HG02798 (cell line): Measurements from ENCODE around the gene LGALS3BP.
"Not testable (repeated sequence)": the region's sequence is repeated elsewhere in the genome, so short reads cannot be mapped to it uniquely, and the experiment has no call there.

Experiments used
- ATAC-seq: cut with Tn5 transposase; IDR thresholded peaks from one replicate; pipeline ENCODE4 v1.9.1; 2021; ENCODE audit warnings: mild to moderate bottlenecking; ENCODE audit not compliant: unreplicated experiment, poor library complexity

LGALS3BP gene

DNA sequence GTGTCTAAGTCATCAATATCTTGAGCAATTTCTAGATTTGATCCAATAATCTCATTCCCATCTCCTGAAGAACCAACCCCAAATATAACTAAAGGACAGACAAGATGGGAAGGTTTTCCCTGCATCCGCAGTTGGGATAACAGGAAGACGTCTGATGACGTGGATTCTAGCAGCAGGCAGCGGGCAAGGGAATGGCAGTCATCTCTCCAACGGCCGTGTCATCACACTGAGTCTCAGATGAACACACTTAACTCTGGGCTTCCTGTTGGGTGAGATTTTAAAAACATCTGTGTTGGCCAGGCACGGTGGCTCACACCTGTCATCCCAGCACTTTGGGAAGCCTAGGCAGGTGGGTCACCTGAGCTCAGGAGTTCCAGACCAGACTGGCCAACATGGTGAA lies 33.6 kb downstream of the LGALS3BP start:
- no peak for ATAC-seq

DNA sequence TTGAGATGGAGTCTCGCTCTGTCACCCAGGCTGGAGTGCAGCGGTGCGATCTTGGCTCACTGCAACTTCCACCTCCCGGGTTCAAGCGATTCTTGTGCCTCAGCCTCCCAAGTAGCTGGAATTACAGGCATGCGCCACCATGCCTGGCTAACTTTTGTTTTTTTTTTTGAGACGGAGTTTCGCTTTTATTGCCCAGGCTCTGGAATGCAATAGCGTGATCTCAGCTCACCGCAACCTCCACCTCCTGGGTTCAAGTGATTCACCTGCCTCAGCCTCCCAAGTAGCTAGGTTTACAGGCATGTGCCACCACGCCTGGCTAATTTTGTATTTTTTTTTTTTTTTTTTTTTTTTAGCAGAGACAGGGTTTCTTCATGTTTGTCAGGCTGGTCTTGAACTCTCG lies 34.3 kb downstream of the LGALS3BP start:
- not testable (repeated sequence) for ATAC-seq

DNA sequence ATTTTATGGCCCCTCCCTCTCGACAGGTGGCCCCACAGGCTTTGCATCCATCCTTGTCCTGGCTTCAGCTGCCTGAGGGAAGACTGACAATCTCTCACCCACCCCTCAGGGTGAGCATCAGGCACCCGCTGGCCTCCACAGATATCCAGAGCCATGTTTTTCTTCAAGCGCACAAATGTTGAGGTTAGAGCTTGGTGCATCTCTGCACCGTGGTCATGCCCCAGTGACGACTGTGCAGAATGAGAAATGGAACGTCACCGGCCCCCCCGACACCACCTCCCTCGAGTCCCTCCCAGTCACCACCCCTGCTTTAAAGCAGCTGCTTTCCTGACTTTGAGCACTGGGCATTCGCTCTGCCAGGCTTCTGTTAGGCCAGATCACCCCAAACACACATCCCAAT lies 34.8 kb downstream of the LGALS3BP start:
- ATAC-seq = no peak

DNA sequence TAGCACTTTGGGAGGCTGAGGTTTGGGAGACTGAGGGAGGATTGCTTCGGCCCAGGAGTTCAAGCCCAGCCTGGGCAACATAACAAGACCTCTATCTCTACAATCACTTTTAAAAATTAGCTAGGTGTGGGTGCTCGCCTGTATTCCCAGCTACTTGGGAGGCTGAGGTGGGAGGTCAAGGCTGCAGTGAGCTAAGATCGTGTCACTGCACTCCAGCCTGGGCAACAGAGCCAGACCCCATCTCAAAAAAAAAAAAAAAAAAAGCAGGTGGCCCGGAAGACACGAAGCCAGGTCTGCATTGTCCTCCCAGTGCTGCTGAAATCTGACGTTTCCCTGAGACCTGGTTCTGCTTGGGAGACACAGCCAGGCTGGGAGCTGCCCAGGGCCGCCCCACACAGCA lies 35.7 kb downstream of the LGALS3BP start:
- ATAC-seq = no peak

DNA sequence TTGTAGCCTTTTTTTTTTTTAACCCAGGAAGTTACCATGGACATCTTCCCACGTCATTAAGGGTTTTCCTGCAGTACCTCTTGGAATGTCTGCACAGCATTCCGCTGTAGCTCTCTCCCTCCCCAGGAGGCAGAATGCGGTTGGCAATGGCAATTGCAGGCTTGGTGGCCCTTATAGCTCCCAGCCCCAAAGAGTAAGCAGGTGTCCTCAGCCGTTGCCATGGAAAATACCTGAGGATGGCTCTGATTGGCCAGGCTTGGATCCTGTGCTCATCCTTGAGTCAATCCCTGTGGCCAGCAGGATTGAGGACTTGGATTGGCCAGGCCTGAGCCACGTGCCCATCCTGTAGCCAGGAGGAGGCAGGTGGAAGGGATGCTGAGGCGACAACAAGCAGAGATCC lies 39.0 kb downstream of the LGALS3BP start:
- ATAC-seq = no peak

DNA sequence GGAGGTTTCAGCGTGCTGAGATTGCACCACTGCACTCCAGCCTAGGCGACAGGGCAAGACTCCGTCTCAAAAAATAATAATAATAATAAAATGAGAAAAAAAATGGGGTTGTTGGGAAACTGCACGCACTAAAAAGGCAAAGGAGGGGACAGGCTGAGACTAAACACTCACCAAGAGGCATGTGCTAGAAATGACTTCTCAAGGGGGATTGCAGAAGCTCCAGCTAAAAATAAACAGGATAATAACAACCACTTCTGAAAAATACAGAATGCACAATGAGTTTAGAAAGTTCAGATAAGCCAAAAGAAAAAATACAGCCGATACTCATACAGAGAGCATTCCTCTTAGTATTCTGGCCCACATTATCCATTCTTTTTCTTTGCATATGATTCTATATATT lies 39.5 kb downstream of the LGALS3BP start:
- no peak for ATAC-seq

DNA sequence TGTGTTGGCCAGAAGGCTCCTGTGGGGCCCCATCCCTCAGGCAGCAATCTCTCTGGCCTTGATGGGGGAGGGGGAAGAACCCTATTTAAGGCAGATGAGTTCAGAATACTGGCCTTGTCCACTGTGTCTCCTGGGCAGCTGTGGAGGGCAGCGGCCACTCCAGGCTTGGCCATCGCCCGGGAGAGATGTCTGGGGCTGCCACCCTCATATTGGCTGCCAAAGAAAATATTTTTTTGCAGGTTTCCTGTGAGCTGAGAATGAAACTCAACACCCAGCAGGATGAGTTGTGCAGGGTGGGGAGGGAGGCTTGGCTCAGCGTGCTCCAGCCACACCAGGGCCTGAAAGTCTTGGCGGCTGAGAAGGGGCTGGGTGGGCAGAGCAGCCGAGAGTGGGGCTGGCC lies 40.1 kb downstream of the LGALS3BP start:
- ATAC-seq = no peak

DNA sequence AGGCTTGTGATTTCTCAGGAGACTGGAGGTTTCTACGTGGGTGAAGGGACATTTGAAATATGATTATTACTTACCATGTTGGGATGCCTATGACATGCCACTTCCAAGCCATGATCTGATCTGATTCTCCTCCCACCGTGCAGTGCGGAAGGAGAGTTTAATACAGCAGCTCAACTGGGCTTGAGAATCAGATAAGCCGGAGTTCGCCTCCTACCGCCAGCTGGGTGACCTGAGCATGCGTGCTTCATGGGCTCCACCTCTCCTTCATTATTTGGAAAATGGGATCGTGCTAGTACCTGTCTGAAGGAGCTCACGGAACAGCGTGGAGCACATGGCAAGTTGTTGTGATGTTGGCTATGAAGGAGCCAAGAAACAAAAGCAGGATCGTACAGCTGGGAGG lies 42.2 kb downstream of the LGALS3BP start:
- no peak for ATAC-seq

DNA sequence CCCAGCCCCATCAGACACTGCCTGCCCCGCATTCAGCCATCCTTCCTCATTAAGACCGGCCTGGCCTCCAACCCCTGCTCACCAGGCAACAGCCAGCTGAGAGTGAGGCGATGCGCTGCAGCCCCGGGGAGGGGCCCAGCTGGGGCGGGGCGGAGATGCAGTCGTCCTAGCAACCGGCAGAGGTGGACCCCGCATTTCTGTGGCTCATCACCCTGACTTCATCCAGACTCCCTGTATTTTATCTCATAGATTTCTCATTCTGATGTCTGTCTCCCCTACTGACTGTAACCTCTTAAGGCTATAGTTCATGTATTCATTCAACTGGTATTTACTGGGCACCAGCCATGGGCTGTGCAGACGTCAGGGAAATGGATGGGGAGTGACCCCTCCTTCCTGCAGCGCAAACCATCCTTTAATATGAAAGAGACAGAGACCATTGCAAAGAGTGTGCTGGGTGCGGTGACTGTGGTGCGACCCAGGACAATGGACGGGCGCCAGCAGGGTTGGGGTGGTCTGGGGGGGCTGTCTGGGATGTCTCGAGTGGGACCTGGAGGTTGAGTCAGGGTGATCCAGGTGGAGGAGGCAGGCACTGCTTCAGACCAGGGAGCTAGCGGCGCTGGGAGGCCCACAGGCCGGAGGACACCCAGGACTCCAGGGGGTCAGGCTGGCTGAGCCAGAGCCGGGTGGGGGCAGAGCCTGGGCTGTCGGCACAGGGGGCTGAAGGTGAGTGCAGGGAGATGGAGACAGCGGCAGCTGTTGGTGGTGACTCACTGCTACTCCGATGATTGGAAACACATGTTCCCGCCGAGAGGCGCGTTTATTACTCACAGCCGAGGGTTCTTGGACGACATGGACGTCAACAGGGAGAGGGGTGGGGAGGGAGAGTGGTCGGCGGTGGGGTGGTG lies 44.1 kb downstream of the LGALS3BP start:
- no peak for ATAC-seq

DNA sequence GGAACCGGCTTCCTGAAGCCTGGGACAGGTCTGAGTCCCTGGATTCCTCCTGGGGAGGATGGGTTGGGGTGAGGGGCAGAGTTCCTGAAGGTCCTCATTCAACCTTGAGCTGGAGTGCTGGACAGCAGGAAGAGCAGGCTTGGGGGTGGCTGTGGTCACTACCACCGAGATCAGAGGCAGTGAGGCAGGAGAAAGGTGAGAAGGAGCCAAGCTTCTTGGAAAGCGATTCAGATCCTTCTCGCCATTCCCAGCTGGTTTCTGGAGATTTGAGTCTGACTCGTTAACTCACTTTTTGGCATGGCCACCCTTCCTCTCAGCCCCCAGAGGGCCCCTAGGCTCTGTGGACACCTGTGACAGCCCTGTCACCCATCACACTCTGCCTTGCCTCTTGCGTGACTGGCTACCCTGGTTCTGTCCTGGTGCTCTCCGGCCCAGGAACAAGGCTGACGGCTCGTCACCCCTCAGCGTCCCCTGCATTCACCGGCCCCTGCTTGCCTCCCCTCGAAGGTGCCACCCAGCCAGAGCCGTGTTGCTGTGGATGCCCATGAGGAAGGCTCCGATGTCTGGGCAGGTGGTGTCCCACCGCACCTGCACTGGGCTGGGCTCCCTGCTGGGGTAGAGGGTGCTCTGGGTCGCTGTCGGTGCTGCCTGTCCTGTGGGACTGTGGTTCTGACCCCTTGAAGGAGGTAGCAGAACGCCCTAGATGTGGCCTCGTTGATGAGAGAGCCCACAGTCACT lies 44.9 kb downstream of the LGALS3BP start:
- ATAC-seq = no peak

DNA sequence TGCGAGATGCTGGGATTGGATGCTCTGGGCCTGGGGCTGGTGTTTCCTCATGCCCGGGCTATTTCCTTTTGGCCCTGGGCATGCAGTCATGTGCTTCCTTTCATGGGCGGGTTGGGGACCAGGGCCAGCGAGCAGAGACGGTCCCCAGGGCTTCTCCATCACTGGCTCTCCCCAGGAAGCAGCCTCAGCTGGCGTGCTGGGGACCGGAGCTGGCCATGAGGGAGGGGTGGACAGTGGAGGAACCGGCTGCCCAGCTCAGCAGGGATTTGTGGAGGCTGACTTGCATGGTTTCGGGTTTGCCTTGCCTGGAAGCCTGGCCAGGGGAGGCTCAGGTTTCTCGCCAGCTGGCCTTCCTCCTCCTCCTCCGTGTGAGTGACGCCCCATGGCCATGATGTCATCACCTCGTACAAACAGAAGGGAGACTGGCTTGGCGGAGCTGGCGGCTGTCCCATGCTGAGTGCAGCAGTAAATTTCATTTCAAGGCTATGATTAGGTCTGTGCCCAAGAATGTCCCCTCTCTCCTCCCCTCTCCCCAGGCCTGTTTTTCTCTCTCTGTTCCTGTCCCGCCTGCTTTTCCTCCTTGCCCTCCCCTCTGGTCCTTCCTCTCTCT lies 45.7 kb downstream of the LGALS3BP start:
- no peak for ATAC-seq

DNA sequence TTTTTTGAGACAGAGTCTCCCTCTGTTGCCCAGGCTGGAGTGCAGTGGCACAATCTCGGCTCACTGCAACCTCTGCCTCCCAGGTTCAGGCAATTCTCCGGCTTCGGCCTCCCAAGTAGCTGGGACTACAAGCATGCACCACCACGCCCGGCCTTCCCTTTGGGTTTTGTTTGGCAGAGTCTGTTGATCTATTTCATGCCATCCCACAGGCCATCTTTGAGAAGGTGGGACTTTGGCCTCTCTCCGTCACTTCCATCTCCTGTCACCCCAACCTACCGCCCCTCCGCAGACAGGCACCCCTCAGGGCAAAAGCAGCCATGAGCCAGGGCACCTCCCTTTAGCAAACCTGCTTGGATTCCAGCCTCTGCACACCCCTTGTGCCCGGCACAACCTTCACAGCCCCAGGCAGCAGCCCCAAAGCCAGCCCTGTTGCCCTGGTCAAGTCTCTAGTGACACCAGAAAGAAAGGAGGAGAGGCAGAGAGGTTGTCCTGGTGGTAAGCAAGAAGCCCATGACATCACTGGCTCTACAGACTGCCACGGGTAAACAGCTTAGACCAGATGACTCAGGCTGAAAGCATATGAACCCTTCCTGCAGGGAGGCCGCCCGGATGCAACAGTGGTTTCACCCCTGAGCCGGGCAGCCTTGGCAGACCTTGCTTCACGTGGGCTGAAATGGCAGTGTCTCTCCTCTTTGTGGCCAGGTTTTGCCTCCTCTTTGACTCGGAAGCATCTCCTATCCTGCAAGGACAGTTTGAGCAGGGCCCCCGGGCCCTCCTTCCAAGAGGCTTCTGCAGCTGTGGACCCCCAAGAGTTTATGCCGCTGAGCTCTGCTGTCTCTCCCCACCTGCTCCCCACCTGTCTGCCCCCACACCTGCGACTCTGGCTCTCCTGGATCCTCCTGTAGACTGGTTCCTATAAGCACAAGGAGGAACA lies 46.4 kb downstream of the LGALS3BP start:
- peak; percentile 40 for ATAC-seq

DNA sequence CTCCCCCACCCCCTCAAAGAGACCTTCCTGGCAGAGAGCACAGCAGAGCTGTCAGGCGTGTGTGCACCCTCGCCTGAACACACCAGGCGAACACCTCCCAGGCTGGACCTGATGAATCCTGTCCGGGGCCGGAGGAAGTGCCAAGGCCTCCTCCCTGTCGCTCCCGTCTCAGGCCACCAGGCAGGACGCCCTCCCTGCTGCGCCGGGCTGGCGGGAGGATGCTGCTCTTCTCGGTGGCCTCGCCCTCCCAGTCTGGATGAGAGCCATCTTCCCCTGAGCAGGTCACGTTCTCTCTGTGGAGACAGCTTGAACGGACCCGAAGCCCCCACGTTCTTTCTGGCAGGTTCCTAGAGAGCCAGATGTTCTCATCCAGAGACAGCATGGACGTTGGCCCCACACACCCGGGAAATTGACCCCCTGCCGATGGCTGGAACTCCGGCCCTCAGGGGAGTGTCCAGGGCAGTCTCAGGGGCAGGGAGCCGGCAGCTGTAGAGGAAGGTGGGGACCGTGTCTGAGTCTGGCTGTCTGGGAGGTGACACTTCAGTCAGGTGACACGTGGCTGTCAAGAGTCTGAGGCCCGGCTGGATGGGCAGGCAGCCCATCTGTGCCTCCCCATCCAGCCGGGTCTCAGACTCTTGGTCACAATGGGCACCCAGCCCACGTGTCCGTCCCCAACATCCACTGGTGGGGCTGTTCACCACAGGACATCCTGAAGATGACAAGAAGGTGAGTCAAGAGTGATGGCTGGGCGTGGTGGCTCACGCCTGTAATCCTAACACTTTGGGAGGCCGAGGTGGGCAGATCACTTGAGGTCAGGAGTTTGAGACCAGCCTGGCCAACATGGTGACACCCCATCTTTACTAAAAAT lies 49.6 kb downstream of the LGALS3BP start:
- no peak for ATAC-seq

DNA sequence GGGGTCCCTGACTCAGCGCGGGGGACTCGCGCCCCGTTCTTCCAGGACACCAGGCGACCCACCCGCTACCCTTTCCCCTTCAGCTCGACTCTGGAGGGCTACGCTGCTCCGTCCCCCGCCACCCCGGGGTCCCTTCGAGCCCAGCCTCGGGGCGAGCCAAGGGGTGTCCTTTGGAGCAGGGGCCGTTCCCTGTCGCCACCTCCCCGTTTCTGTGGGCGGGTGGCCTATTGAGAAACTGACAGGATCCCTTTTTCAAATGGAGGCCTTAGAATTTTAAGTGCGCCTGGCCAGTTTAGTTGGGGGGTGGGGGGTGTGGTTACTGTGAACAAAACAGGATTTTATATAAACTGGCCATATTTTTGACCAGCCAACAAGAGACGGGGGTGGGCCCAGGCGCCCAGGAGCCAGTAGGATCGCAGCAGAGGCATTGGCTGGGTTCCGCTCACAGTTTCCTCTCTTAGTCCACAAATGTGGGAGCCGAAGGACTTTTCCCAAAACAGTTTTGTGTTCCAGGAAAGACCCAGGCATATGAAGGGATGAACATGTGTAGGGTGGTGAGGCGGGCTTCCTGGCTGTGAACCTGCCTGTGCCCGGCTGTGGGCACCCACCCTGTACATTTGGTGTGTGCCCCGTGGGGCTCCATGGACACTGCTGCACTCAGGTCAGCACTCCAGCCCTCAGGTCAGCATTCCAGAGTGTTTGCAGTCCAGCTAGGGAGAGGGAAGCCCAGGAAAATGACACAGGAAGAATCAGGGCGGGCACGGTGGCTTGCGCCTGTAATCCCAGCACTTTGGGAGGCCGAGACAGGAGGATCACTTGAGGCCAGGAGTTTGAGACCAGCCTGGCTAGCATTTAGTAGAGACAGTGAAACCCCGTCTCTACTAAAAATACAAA lies 53.8 kb downstream of the LGALS3BP start:
- ATAC-seq = no peak

DNA sequence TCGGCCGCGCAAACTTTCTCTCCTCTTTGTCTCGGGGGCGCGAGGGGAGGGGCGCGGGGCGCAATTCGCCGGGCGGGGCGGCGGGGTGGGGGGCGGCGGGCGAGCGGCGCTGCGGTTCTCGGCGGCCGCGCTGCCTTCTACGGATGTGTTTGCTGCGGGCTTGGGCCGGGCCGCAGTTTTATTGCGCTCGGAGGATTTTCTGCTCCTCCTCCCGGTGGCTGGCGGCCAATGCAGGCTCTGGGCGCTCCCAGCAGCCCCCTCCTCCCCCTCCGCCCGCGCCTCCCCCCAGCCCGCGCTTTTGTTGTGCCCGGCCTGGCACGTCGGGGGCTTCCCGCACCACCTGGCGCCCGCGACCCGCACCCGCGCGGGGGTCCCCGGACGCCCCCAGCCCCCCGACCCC lies 54.5 kb downstream of the LGALS3BP start, which contains the start of gene TIMP2:
TIMP2 (minus strand) TSS at position 154 of the 400 bp plus-strand sequence. CDS start 299 bp downstream, outside the sequence.
- ATAC-seq = no peak

DNA sequence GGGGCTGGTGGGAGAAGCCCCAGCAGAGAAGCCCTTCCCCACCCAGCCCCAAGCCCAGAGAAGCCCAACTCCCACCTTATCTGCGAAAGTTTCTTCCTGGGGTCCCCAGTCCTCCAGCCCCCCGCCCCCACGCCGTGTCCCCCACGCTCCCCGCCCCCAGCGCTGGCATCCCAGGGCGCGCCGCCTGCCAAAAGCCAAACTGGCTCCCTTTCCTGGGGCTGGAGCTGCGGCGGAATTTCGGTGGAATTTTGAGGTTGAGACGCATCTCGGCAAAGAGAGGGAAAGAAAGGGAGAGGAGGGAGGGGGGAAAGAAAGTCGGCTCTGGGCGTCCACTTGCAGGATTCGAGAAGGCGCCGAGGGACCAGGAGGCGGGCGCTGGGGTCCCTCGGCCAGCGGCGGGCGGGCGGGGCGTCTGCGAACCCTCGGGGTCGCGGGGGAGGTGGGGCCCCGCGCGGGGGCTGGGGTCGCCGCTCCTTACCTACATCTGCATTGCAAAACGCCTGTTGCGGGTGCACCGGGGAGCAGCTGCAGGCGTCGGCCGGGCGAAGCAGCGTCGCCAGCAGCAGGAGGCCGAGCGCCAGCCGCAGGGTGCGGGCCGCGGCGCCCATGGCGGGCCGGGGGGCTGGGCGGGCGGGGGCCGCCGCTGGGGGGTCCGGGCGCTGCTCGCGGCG lies 55.1 kb downstream of the LGALS3BP start:
- ATAC-seq = no peak

DNA sequence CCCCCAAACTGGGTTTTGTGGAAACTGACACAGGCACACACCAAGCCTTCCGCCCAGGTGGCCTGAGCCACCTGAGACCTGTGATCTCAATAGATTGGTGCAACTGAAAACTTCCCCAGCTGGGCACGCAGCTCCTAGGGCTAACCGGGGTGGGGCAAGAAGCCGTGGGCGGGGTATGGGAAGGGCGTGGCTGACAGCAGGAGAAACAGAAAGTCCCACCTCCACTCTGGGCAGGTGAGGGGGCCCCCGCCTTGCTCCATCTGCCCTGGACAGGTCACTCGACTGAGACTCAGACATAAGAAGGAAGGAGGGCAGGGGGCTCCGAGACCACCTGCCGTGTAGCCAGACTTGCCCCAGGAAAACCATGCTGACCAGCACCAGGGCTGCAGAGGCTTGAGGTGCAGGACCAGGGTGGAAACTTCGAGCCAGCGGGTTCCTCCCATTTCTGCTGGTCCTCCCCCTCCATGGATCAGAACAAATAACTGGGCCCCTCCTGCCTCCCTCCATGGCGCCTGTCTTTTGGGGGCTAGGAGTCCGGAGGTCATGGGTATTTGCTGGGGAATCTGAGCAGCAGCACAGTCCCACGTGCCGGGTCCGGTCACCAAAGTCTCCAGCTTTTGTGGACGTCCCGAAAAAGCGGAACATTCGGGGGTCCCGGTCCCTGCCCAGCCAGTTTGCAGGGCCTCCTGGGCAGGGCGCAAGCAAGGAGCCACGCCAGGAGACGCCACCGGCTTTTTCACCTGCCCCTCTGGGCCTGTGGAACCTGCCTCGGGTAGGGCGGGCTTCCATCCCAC lies 55.9 kb downstream of the LGALS3BP start:
- no peak for ATAC-seq
